GM12872 (cell line): ENCODE measurements around the gene SNTN.

Experiments used
- CTCF ChIP-seq: IDR thresholded peaks from 3 replicates; pipeline ENCODE4 v1.5.1; 2011; ENCODE audit warnings: low read depth, mild to moderate bottlenecking, low read length, moderate library complexity; ENCODE audit not compliant: insufficient read depth

The SNTN gene

GRCh38 chr3:63652066-63652725 is at the start of gene SNTN:
Gene SNTN (plus strand): TSS chr3:63652675. CDS start chr3:63652688, 13 bp downstream.
- TF ChIP-seq CTCF = no peak

GRCh38 chr3:63607716-63608115 is 44.8 kb upstream of the SNTN start:
- TF ChIP-seq CTCF = no peak

GRCh38 chr3:63609408-63609807 is 43.1 kb upstream of the SNTN start:
- no peak for TF ChIP-seq CTCF

GRCh38 chr3:63609834-63610233 is 42.6 kb upstream of the SNTN start:
- TF ChIP-seq CTCF = no peak

GRCh38 chr3:63611382-63611781 is 41.1 kb upstream of the SNTN start:
- TF ChIP-seq CTCF = no peak

GRCh38 chr3:63613561-63613960 is 38.9 kb upstream of the SNTN start:
- TF ChIP-seq CTCF = no peak

GRCh38 chr3:63617391-63617790 is 35.1 kb upstream of the SNTN start:
- no peak for TF ChIP-seq CTCF
